GM23248 (cell line): ENCODE measurements around the gene CCNE1. TPM values are rescaled to one million over a fixed set of nuclear protein-coding genes. Genes with fewer than 3 reads are reported as not detected.

Experiments used
- DNase-seq: peaks from one replicate; pipeline ENCODE4 v3.0.0-alpha.2; 2015
- H2AFZ ChIP-seq: fragments of 200-600 bp; sonication (generic); 2 replicates; pipeline ENCODE4 v1.6.1; 2016; ENCODE audit warnings: antibody characterized with exemption
- H3F3A ChIP-seq: fragments of 200-600 bp; sonication (generic); 2 replicates; pipeline ENCODE4 v1.6.1; 2016; ENCODE audit warnings: mild to moderate bottlenecking, antibody characterized with exemption, mixed run types; ENCODE audit not compliant: insufficient read depth
- H3K27ac ChIP-seq: fragments of 200-600 bp; sonication (generic); 2 replicates; pipeline ENCODE4 v1.5.1; 2016; ENCODE audit warnings: mild to moderate bottlenecking
- H3K27me3 ChIP-seq: fragments of 200-600 bp; sonication (generic); replicated peaks from 2 replicates; pipeline ENCODE4 v1.6.1; 2016; ENCODE audit warnings: mild to moderate bottlenecking; ENCODE audit not compliant: insufficient read depth
- H3K36me3 ChIP-seq: fragments of 200-600 bp; sonication (generic); 2 replicates; pipeline ENCODE4 v1.6.1; 2016; ENCODE audit warnings: low read depth, mild to moderate bottlenecking
- H3K4me1 ChIP-seq: fragments of 200-600 bp; sonication (generic); 2 replicates; pipeline ENCODE4 v1.6.1; 2016; ENCODE audit warnings: mild to moderate bottlenecking; ENCODE audit not compliant: insufficient read depth
- H3K4me2 ChIP-seq: fragments of 200-600 bp; sonication (generic); one replicate; pipeline ENCODE4 v1.6.1; 2016; ENCODE audit warnings: mild to moderate bottlenecking; ENCODE audit not compliant: unreplicated experiment
- H3K4me3 ChIP-seq: fragments of 200-600 bp; sonication (generic); 2 replicates; pipeline ENCODE4 v1.5.1; 2016; ENCODE audit warnings: mild to moderate bottlenecking
- H3K79me2 ChIP-seq: fragments of 200-600 bp; sonication (generic); 2 replicates; pipeline ENCODE4 v1.6.1; 2016; ENCODE audit warnings: mild to moderate bottlenecking; ENCODE audit not compliant: insufficient read depth
- H3K9ac ChIP-seq: fragments of 200-600 bp; sonication (generic); 2 replicates; pipeline ENCODE4 v1.6.1; 2016; ENCODE audit warnings: mild to moderate bottlenecking
- H3K9me2 ChIP-seq: fragments of 200-600 bp; sonication (generic); 2 replicates; pipeline ENCODE4 v1.6.1; 2016; ENCODE audit warnings: mixed run types, mild to moderate bottlenecking, moderate library complexity; ENCODE audit not compliant: insufficient read depth
- H3K9me3 ChIP-seq: fragments of 200-600 bp; sonication (generic); one replicate; pipeline ENCODE4 v1.6.1; 2017; ENCODE audit warnings: low read depth
- H4K20me1 ChIP-seq: fragments of 200-600 bp; sonication (generic); 2 replicates; pipeline ENCODE4 v1.6.0; 2016; ENCODE audit not compliant: insufficient read depth
- EZH2 ChIP-seq: fragments of 200-600 bp; sonication (generic); IDR thresholded peaks from 2 replicates; pipeline ENCODE4 v1.6.1; 2018; ENCODE audit warnings: antibody characterized with exemption, mild to moderate bottlenecking; ENCODE audit not compliant: insufficient read depth, poor library complexity, severe bottlenecking
- EZH2phosphoT487 ChIP-seq: fragments of 200-600 bp; sonication (generic); IDR thresholded peaks from 2 replicates; pipeline ENCODE4 v1.6.1; 2018; ENCODE audit warnings: antibody characterized with exemption, moderate library complexity, mild to moderate bottlenecking, low read depth; ENCODE audit not compliant: insufficient read depth
- WGBS, 2 experiments: methylation state at CpG; one replicate each; pipeline ENCODE4 v1.1.6; 2015 to 2017; ENCODE audit warnings: low lambda C conversion rate in 2 of 2, low coverage in 1 of 2; ENCODE audit errors: missing lambda C conversion rate in 2 of 2; 5-methylcytosine and 5-hydroxymethylcytosine counted together
- in situ Hi-C: fragments of 300-500 bp; cut with MboI; formaldehyde crosslinking; loops from 2 replicates; pipeline ENCODE4 v1.15.0; 2020
- polyA plus RNA-seq: library from polyadenylated mRNA; unstranded; fragments of >200 nt; fragmentation: Nextera tagmentation; extraction: Ambion mirVana; gene quantifications from 2 replicates; pipeline ENCODE4 v1.2.1, GENCODE V29; 2016
- total RNA-seq: library from RNA; depleted of rRNA; stranded (reverse); fragments of >200 nt; shearing (Covaris generic); gene quantifications from 2 replicates; pipeline ENCODE4 v1.2.3, GENCODE V29; 2014

The CCNE1 gene
- total and polyA plus RNA-seq, 2 experiments from 2014 or later: 5.1 to 6.5 TPM

- H2AFZ ChIP-seq: no peak overlapping the region
- no peak overlapping the region for H3K9ac ChIP-seq
- H3K4me1 ChIP-seq: no peaks in the 10 kb centered on the region
- no peak overlapping the region for H3K27ac ChIP-seq
- DNase-seq: peak; percentile 28
- 0 out of 2 replicates have a peak, but pooled peaks cover 5% of the 10 kb centered on the region for H3K27me3 ChIP-seq
- H3K9me2 ChIP-seq: no peaks in the 10 kb centered on the region
- in situ Hi-C loops: loop anchor here (25.0 kb wide), 1 partner anchor 96 kb away; no protein-coding TSS in a partner anchor
- no peaks in the 10 kb centered on the region for H3K36me3 ChIP-seq
- H3K9me3 ChIP-seq: no peaks in the 10 kb centered on the region
- 24 to 26% methylated on average over 9 of the region's 9 CpGs for WGBS, 2 experiments
- H3F3A ChIP-seq: no peaks in the 10 kb centered on the region
- no peak overlapping the region for H3K4me2 ChIP-seq
- no peak for TF ChIP-seq EZH2
- TF ChIP-seq EZH2phosphoT487: no peak
- no peaks in the 10 kb centered on the region for H3K79me2 ChIP-seq
- no peak overlapping the region for H3K4me3 ChIP-seq
- no peaks in the 10 kb centered on the region for H4K20me1 ChIP-seq
Observed at GRCh38 chr19:29858000-29858596, 46.3 kb downstream of the CCNE1 start.

DNA sequence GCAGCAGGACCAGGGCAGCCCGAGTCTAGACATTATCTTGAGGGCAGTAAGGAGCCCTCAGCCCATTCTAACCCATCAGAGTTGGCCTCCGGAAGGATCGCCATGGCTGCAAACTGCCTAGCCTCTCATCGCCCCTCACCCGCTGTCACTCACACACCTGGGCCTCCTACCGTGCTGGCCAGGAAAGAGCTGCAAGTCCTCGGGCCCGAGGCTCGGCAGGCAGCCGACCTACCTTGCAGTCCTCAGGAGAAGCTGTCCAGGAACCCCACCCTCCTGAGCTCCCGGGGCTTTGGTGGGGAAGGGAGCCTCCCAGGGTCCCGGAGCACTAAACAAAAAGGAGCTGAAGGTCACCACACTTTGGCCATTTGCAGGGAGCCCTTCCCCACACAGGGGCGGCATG is 46.8 kb downstream of the CCNE1 start:
- Histone ChIP-seq H3K27ac (no peak overlapping the region), H3K36me3 (no peaks in the 10 kb centered on the region), H3K4me3 (no peak overlapping the region), H2AFZ (no peak overlapping the region), H4K20me1 (no peaks in the 10 kb centered on the region), H3K27me3 (peaks cover 5% of the 10 kb centered on the region; the same call in 1 of the 2 replicates), H3K9ac (no peak overlapping the region), H3K9me3 (no peaks in the 10 kb centered on the region), H3K4me1 (no peaks in the 10 kb centered on the region), H3F3A (no peaks in the 10 kb centered on the region), H3K9me2 (no peaks in the 10 kb centered on the region), H3K79me2 (no peaks in the 10 kb centered on the region), H3K4me2 (no peak overlapping the region)
- in situ Hi-C loops: loop anchor here (25.0 kb wide), 1 partner anchor 96 kb away; no protein-coding TSS in a partner anchor
- WGBS, 2 experiments: 31 to 35% methylated on average over 12 to 13 of the region's 13 CpGs
- TF ChIP-seq EZH2 (no peak), EZH2phosphoT487 (no peak)
- no peak for DNase-seq

DNA sequence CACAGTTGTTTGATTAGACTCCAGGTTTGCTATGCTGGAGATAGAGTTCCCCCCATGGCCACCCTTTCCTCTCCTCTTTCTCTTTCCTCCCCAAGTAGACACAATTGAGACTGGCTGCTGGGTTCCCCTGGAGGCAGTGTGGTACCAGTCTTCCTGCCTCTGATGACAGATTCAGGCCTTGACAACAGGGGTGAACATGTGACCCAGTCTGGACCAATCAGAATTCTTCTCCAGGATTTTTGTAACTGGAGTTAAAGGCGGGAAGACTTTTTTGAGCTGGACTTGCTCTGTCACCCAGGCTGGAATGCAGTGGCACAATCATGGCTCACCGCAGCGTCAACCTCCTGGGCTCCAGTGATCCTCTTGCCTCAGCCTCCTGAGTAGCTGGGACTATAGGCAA is 48.7 kb downstream of the CCNE1 start:
- H3K79me2 ChIP-seq: no peaks in the 10 kb centered on the region
- H3K36me3 ChIP-seq: no peaks in the 10 kb centered on the region
- no peak overlapping the region for H3K4me3 ChIP-seq
- no peak overlapping the region for H3K4me2 ChIP-seq
- H3K9me2 ChIP-seq: no peaks in the 10 kb centered on the region
- 76% methylated on average over 3 of the region's 3 CpGs for WGBS, 2 experiments
- DNase-seq: no peak
- H3K4me1 ChIP-seq: no peaks in the 10 kb centered on the region
- H3K27me3 ChIP-seq: peaks cover 11% of the 10 kb centered on the region
- H3F3A ChIP-seq: no peaks in the 10 kb centered on the region
- in situ Hi-C loops: loop anchor here (25.0 kb wide), 1 partner anchor 98 kb away; no protein-coding TSS in a partner anchor
- H3K9me3 ChIP-seq: no peaks in the 10 kb centered on the region
- no peak overlapping the region for H2AFZ ChIP-seq
- no peak overlapping the region for H3K9ac ChIP-seq
- no peak overlapping the region for H3K27ac ChIP-seq
- H4K20me1 ChIP-seq: no peaks in the 10 kb centered on the region
- TF ChIP-seq EZH2phosphoT487: no peak
- TF ChIP-seq EZH2: no peak

- no peaks in the 10 kb centered on the region for H3K9me3 ChIP-seq
- in situ Hi-C loops: loop anchor here (25.0 kb wide), 1 partner anchor 99 kb away; no protein-coding TSS in a partner anchor
- H3K4me3 ChIP-seq: no peak overlapping the region
- no peak overlapping the region for H2AFZ ChIP-seq
- H3K4me1 ChIP-seq: no peaks in the 10 kb centered on the region
- DNase-seq: no peak
- H3K4me2 ChIP-seq: no peak overlapping the region
- WGBS, 2 experiments: 59 to 62% methylated on average over 7 of the region's 7 CpGs
- H3K27ac ChIP-seq: no peak overlapping the region
- no peaks in the 10 kb centered on the region for H3F3A ChIP-seq
- no peaks in the 10 kb centered on the region for H3K79me2 ChIP-seq
- no peaks in the 10 kb centered on the region for H4K20me1 ChIP-seq
- H3K9ac ChIP-seq: no peak overlapping the region
- TF ChIP-seq EZH2 (no peak), EZH2phosphoT487 (no peak)
- H3K9me2 ChIP-seq: no peaks in the 10 kb centered on the region
- peaks cover 11% of the 10 kb centered on the region for H3K27me3 ChIP-seq
- no peaks in the 10 kb centered on the region for H3K36me3 ChIP-seq
Observed at GRCh38 chr19:29861574-29861973, 49.8 kb downstream of the CCNE1 start.

DNA sequence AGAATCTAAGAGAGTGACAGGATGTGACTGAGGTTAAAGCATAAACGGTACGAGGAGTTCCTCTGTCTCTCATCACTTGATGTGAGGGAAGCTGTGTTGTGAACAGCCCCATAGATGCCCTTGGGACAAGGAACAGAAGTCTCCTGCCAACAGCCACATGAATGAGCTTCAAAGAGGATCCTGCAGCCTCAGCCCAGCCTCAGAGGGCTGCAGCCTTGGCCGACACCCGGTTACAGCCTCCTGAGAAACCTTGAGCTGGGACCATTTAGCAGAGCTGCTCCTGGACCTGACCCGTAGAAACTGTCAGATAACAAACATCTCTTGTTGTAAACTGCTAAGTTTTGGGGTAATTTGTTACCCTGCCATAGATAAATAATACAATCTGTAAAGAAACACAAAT is 54.2 kb downstream of the CCNE1 start:
- 64 to 67% methylated on average over 5 of the region's 5 CpGs for WGBS, 2 experiments

More for the DNA sequence above, 54.2 kb downstream of the CCNE1 start:
- TF ChIP-seq EZH2phosphoT487 (no peak), EZH2 (no peak)
- Histone ChIP-seq H3K9ac (no peak overlapping the region), H3K79me2 (no peaks in the 10 kb centered on the region), H3K27ac (no peak overlapping the region), H3K27me3 (peaks cover 11% of the 10 kb centered on the region), H3K4me2 (no peak overlapping the region), H2AFZ (no peak overlapping the region), H3F3A (no peaks in the 10 kb centered on the region), H3K9me2 (no peaks in the 10 kb centered on the region), H3K4me3 (no peak overlapping the region), H3K36me3 (no peaks in the 10 kb centered on the region), H4K20me1 (no peaks in the 10 kb centered on the region), H3K4me1 (no peaks in the 10 kb centered on the region), H3K9me3 (no peaks in the 10 kb centered on the region)
- in situ Hi-C loops: loop anchor here (25.0 kb wide), 1 partner anchor 104 kb away; no protein-coding TSS in a partner anchor
- no peak for DNase-seq
